Activated naive CD4-positive, alpha-beta T cell treated with anti-CD3 and anti-CD28 coated beads, Interleukin-2, amount 50 U/mL, for 72 hours (primary cell): ENCODE measurements around the gene CCER1. TPM values are rescaled to one million over a fixed set of nuclear protein-coding genes. Genes with fewer than 3 reads are reported as not detected.

ENCODE experiments used
- ATAC-seq, 2 donors: fragments of 150-1000 bp; cut with Tn5 transposase; 2 replicates each; pipeline ENCODE4 v1.10.0; 2021; ENCODE audit warnings: mild to moderate bottlenecking in 2 of 2, moderate library complexity in 2 of 2
- DNase-seq, 2 donors: peaks; one replicate each; pipeline ENCODE4 v3.0.0; 2021 to 2022; ENCODE audit warnings: low spot score in 2 of 2
- H3K27ac Mint-ChIP-seq, 2 donors: one replicate each; pipeline ENCODE4 v1.8.0; 2022; ENCODE audit warnings: mild to moderate bottlenecking in 2 of 2, mixed read lengths in 2 of 2
- H3K36me3 Mint-ChIP-seq, 2 donors: one replicate each; pipeline ENCODE4 v1.8.0; 2022; ENCODE audit warnings: mixed read lengths in 2 of 2
- H3K9me3 Mint-ChIP-seq, 2 donors: one replicate each; pipeline ENCODE4 v1.8.0; 2022; ENCODE audit warnings: mixed read lengths in 2 of 2
- total RNA-seq, 2 donors: library from RNA; stranded (reverse); gene quantifications; one replicate each; pipeline ENCODE4 v1.2.3, GENCODE V29; 2022

Gene CCER1
- total RNA-seq, 2 donors from 2014 or later: not detected

DNA sequence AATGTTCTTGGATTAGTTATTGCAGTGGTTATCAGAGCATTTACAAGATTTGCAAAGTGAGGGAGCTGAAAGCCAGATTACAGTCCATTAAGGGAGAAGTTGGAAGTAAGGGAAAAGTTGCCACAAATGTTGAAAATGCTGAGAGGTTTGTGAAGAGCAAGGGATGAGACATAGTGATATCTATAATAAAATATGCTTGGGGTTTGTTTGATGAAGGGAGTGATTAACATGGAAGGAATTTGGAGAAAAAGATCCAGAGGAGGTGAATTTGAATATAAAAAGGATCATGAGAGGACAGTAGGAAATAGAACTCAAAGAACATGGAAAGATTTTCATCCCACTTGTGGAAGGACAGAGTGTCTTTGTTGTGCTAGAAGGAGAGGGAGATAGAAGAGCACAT is 19.3 kb upstream of the CCER1 start:
- no peak overlapping the region for H3K27ac Mint-ChIP-seq
- ATAC-seq: no peak
- H3K9me3 Mint-ChIP-seq: no peaks in the 10 kb centered on the region
- no peak for DNase-seq
- H3K36me3 Mint-ChIP-seq: no peaks in the 10 kb centered on the region

DNA sequence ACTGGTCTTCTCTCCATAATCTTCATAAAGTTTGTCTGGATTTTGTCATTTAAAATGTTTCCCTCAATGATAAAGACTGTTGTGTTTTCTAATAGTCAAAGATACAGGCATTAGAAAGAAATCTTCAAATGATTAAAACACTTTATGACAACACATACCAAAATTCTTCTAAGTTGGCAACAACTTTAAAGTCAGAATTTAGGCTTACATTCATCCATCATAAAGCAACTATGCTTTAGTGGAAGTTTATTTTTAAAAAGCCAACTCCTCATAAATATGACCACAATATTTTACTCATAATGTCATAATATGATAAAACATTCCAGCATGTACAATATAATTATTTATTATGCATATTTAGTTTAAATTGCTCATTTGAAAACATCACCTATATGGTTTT is 17.2 kb upstream of the CCER1 start:
- ATAC-seq: no peak
- Mint-ChIP-seq H3K27ac (no peak overlapping the region), H3K36me3 (no peaks in the 10 kb centered on the region), H3K9me3 (no peaks in the 10 kb centered on the region)
- DNase-seq: no peak

DNA sequence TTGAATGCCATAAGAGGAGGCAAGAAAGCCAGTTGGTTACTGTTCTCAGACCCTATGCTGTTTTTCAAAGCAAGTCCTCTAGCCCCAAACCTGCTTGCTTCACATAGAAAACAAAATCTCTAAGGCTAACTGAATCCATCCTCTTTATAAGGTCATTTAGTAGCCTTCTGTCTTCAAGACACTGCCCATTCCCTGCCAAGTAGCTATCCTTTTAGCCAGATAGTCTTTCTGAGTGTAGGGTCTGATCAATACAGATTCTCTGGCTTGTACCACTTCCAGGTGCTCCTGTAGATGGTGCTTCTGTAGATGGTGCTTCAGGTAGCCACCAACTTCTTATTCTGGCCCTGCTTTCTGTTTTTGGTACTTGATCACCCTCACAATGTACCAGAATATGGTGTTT is 15.9 kb upstream of the CCER1 start:
- no peak for DNase-seq
- Mint-ChIP-seq H3K9me3 (no peaks in the 10 kb centered on the region), H3K36me3 (no peaks in the 10 kb centered on the region), H3K27ac (no peak overlapping the region)
- ATAC-seq: no peak

DNA sequence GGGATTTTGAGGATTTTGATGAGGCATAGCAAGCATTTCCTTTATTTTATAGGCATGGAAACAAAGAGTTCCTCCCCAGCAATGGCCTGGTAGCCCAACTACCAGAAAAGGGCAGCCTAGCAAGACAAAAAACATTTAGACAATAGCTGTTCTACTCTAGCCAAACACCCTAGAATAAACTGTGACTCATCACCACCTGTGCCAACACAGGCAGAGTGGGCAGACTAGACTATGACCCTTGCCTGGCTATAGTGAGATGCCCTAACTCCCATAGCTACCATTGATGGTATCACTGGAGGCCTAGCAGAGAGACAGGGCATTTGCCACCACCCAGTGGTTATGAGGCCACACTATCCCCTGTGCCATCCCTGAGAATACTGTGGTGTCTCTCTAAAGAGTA is 15.5 kb upstream of the CCER1 start:
- Mint-ChIP-seq H3K9me3 (no peaks in the 10 kb centered on the region), H3K36me3 (no peaks in the 10 kb centered on the region), H3K27ac (no peak overlapping the region)
- DNase-seq (no peak), ATAC-seq (no peak)

DNA sequence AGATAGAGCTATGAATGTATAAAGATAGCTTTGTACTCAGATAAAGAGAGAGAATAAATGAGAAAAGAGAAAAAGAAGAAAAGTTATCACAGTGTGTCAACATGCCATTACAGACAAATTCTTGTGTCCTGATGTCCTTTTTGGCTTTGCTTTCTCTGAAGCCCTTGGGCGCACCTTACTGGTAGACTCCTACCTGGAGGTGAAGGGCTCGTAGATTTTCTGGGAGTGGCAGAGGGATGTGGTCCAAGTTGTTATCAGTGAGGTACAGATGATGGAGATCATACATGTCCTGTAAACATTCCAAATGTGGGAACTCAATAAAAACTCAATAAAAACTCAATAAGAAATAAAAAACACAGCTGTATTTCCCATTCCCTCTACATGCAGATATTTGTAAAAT is 14.9 kb upstream of the CCER1 start:
- no peak for ATAC-seq
- no peak overlapping the region for H3K27ac Mint-ChIP-seq
- no peaks in the 10 kb centered on the region for H3K36me3 Mint-ChIP-seq
- DNase-seq: no peak
- H3K9me3 Mint-ChIP-seq: no peaks in the 10 kb centered on the region

DNA sequence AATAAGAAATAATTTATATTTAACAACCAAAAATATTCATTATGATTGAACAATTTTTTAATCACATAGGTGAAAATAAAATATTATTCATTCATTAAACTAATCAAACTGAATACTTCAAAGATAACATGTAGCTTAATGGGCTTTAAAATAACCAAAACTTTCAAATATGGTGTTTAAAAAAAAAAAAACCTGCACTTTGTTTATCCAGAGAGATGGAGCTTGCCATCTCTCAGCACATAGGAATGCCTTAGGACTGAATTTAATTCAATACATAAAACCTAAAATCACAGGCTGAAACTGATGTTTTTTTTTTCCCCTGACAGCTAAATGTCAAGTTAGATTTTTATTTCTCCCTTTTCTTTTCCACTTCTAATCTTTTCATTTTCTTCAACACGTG is 14.4 kb upstream of the CCER1 start:
- no peaks in the 10 kb centered on the region for H3K9me3 Mint-ChIP-seq
- H3K27ac Mint-ChIP-seq: no peak overlapping the region
- DNase-seq: no peak
- H3K36me3 Mint-ChIP-seq: no peaks in the 10 kb centered on the region
- no peak for ATAC-seq

DNA sequence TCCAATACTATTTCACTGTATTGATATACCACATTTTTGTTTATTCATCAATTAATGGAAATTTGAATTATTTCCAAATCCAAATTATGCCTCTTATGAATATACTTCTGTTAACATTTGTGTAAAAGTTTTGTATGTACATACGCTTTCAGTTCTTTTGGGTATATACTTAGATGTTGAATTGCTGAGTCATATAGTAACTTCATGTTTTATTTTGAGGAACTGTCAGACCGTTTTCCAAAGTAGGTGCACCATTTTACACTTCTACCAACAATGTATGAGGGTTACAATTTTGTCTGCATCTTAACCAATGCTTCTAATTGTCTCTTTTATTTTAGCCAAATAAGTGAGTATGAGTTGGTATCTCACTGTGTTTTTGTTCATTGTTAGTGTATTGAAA is 10.2 kb upstream of the CCER1 start:
- ATAC-seq (no peak), DNase-seq (no peak)
- H3K9me3 Mint-ChIP-seq: no peaks in the 10 kb centered on the region
- H3K36me3 Mint-ChIP-seq: no peaks in the 10 kb centered on the region
- H3K27ac Mint-ChIP-seq: no peak overlapping the region

DNA sequence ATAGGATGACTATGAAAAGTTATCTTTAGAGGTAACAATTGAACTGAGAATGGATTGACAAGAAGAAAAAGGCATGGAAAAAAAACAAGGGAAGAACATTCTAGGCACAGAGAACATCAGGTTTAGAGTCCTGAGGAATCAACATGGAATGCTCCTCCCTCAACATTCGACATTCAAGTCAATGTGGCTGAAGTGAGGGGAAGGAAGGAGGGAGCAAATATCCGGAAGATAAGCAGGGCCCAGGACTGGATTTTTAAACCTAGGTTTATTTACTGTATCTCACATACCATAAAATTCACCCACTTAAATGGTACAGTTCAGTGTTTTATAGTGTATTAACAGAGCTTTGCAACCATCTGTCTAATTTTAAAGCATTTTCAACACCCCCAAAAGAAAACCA is 9.6 kb upstream of the CCER1 start:
- no peak overlapping the region for H3K27ac Mint-ChIP-seq
- ATAC-seq (no peak), DNase-seq (no peak)
- H3K9me3 Mint-ChIP-seq: no peaks in the 10 kb centered on the region
- no peaks in the 10 kb centered on the region for H3K36me3 Mint-ChIP-seq

DNA sequence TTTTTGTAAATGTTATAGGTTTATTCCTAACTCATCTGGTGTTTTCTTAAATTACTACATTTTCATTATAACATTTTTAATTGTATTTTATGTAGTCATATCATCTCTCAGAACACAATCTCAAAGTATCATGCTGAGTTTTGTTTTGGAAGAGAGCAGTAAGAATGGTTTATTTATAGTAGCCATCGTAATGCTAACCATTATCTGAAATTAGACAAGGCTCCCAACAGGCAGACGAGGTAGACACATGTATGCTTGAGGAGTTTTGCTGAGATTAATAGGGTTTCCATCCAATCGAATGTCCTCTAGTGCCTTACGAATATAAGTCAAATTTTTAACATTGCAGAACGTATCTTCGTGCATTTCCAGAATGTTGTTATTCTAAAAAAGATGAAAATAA is 9.0 kb upstream of the CCER1 start:
- H3K27ac Mint-ChIP-seq: no peak overlapping the region
- DNase-seq (no peak), ATAC-seq (no peak)
- no peaks in the 10 kb centered on the region for H3K36me3 Mint-ChIP-seq
- no peaks in the 10 kb centered on the region for H3K9me3 Mint-ChIP-seq

DNA sequence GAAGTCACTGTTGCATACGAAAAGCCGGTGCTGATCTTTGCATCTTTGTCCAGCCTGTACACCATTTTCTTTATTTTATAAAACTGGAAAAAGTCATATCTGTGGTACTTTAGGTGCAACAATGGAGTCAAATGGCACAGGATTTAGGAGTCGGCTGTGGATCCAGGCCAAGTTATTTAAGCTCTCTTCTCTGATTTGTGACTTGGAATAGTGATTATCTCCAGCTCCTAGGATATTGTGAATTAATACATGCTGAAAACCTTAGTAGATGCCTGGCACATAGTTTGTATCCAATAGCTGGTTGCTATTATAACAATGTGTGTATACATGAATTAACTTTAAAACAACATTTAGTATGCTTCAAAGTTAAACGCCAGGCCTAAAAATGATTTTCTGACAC is 6.2 kb upstream of the CCER1 start:
- Mint-ChIP-seq H3K9me3 (no peaks in the 10 kb centered on the region), H3K27ac (no peak overlapping the region), H3K36me3 (no peaks in the 10 kb centered on the region)
- DNase-seq (no peak), ATAC-seq (no peak)

DNA sequence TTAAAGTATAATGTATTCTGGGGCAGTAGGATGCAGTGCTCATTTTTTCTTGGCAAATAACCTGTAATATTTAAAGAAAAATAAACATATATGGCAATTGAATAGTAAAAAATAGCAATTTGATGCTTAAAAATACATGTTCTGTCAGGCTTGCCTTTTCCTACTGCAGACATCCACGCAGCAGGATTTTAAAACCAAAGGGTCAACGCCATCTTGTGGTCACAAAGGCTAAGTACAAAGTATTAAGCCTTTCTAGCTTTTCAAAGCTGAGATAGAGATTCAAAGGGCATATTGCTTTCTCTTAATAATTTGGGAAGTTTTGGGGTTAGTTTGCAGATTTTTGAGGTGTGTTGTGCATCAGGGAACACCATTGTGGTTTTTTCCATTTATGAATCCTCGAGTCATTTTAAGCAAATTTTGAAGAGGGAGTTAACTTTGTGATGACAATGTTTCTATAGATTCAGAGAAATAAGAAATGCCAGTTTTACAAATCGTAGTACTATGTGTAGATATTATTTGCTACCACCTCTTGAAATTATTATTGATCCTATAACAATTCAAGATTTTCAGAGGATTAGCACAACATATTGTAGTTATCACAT is 4.7 kb upstream of the CCER1 start:
- Mint-ChIP-seq H3K36me3 (no peaks in the 10 kb centered on the region), H3K9me3 (no peaks in the 10 kb centered on the region), H3K27ac (no peak overlapping the region)
- ATAC-seq: no peak
- no peak for DNase-seq

DNA sequence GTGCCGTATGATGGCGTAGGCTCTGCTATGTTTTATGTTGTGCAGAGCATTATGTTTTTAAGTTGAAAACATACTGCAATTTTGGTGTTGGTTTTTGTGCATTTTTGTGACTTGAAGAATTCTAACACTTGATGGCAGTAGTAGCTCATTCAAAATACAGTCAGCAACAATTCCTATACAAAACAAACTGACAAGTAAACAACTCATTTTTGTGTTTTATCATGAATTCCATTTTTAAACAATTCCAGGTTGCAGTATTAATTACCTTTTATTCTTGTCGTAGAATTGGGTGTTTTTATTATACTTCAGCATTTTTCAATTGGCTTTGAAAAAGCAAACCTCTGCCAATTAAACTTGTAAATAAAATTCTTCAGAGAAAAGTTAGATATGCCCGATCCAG is 4.1 kb upstream of the CCER1 start:
- no peak for DNase-seq
- ATAC-seq: no peak
- no peaks in the 10 kb centered on the region for H3K36me3 Mint-ChIP-seq
- no peak overlapping the region for H3K27ac Mint-ChIP-seq
- H3K9me3 Mint-ChIP-seq: no peaks in the 10 kb centered on the region

DNA sequence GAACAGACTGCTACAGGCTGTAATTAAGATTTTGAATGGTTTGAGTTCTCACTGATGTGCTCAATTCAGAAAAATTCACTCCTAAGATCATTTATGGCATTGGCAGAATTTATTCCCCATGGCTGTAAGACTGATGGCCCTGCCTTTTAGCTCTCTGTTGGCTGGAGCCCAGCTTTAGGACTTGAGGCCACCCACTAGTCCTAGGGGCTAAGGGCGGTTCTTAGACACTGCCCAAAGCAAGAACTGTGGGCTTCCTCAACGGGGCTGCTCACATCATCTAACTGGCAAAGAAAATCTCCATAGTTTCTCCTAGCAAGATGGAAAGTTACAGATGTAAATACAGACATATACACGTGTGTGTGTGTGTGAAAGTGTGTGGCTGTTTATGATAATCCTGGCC is 3.4 kb upstream of the CCER1 start:
- DNase-seq (no peak), ATAC-seq (no peak)
- H3K9me3 Mint-ChIP-seq: no peaks in the 10 kb centered on the region
- H3K36me3 Mint-ChIP-seq: no peaks in the 10 kb centered on the region
- H3K27ac Mint-ChIP-seq: no peak overlapping the region

DNA sequence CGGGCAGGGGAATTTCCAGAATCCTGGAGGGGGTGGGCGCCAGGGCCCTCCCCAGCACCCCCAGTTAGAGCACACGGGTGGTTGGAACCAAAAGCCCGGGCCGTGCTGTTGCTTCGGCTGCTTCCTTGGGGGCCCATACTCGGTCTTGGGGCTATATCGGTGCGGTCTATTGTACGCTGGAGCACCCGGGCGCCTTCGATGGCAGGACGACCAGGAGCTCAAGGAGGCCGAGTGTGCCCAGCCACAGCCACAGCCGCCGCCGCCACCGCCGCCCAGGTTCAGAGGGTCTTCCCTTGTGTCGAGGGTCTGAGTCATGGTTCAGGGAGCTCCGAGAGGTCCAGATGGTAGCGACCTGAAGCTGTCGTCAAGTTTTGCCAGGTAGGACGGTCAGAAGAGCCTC is 548 bp downstream of the CCER1 start:
- no peak for ATAC-seq
- H3K9me3 Mint-ChIP-seq: no peaks in the 10 kb centered on the region
- H3K36me3 Mint-ChIP-seq: no peaks in the 10 kb centered on the region
- no peak for DNase-seq
- no peak overlapping the region for H3K27ac Mint-ChIP-seq

DNA sequence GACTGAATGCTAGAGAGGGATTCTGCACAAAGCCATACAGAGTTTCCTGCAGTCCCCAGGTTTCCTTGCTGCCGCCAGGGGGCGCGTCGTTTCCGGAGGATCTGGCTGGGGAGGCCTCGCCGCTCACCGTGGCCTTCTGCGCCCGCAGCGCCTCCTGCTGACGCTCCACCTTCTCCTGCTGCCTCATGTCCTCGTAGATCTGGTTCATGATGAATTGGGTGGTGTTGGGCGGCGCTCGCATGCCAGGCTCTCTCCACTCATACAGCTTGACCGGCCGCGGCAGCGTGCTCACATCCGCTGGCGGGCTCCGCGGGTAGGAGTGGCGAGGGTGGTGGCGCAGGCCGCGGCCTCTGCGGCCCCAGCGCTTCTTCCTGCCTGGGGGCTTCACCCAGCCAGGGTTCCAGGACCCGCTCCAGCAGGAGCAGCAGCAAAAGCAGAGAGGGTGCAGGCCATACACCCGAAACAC is 987 bp downstream of the CCER1 start:
- DNase-seq (peak in 1 of 2 donors; percentile 6), ATAC-seq (peak in 1 of 2 donors; percentile 18)
- Mint-ChIP-seq H3K27ac (no peak overlapping the region), H3K9me3 (no peaks in the 10 kb centered on the region), H3K36me3 (no peaks in the 10 kb centered on the region)

DNA sequence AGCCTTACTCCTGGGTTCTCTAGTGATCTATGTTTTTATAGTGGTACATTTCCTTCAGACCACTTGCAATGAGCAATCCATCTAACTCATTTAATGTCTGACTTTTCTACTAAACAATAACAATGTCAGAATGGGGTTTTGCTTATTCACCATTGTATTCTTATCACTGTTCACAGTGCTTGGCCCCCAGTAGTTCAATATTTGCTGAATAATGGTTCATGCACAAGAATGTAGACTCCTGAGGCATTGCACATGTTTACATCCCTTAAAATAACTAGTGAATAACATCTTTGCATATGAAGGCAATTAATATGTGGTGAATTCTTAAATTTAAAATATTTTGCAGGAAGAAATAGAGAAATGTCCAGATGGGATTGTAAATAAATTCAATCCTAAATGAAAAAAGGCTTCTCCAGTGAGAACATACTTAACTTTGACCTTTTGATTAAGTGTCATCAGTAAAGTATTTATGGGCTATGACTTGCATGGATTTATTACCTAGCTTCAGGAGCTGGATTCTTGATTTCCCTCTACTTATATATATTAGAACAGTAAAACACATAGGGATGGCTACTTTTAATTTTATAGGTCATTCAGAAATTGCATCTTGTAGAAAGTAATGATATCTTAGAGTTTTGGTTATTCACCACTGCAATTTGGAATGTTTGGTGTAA is 3.4 kb downstream of the CCER1 start:
- ATAC-seq (no peak), DNase-seq (no peak)
- H3K27ac Mint-ChIP-seq: no peak overlapping the region
- H3K36me3 Mint-ChIP-seq: no peaks in the 10 kb centered on the region
- no peaks in the 10 kb centered on the region for H3K9me3 Mint-ChIP-seq

DNA sequence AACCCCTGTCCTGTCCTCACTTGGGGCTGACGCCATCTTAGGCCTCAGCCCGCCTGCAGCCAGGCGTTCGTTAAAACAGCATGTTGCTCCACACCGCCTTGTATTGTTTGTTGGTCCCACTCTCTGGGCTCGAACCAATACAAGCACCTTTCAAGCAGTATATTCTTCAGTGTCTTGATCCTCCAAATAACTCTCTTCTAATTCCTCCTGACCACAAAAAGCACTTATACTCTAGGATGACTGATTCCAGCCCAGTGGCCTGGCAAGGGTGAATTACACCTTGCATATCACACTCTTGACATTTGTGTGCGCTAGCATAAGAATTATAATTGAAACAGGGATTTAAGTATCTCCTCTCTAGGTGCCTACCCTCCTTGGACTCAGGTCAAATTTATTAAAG is 7.1 kb downstream of the CCER1 start:
- ATAC-seq: no peak
- Mint-ChIP-seq H3K27ac (no peak overlapping the region), H3K36me3 (no peaks in the 10 kb centered on the region), H3K9me3 (no peaks in the 10 kb centered on the region)
- no peak for DNase-seq

DNA sequence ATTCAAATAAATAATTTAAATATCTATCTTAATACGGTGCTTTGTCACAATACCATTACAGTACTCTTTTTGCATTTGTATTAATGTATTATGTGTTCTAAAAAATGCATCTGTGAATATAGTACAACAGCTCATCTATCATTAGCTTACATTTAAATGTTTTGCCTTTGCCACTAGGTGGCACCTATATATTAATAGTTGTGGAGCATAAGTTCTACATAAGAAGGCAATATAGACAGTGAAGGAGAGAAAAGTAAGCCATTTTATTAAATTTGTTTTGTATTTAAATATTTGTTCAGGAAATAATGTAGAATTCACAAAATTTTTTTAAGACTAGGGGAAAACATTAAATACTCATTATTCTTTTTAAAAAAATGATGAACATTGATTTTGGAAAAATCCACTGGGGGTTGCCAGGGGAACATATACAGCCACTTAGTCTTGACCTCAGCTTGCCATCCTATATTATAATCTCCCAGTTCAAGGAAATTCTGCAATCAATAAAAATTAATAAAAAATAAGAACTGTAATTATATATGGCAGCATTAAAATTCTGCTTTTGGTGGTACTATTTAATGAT is 9.8 kb downstream of the CCER1 start:
- Mint-ChIP-seq H3K9me3 (no peaks in the 10 kb centered on the region), H3K36me3 (no peaks in the 10 kb centered on the region), H3K27ac (no peak overlapping the region)
- peak in 1 of 2 donors; percentile 58 for ATAC-seq
- no peak for DNase-seq
